SU-DHL-6 (cell line): ENCODE data around the gene MBP.

Experiments
- CTCF ChIP-seq: fragments of 200-600 bp; sonication (generic); IDR thresholded peaks from one replicate; pipeline ENCODE4 v1.5.1; 2017; ENCODE audit warnings: antibody characterized with exemption, mild to moderate bottlenecking, low read length, moderate library complexity; ENCODE audit not compliant: insufficient read depth, poor library complexity, severe bottlenecking
- EZH2phosphoT487 ChIP-seq: fragments of 200-600 bp; sonication (generic), shearing (Covaris generic); conservative IDR thresholded peaks from 2 replicates; pipeline ENCODE4 v1.6.1; 2018; ENCODE audit warnings: mild to moderate bottlenecking, antibody characterized with exemption, low read length, moderate library complexity, mixed read lengths

GRCh38 chr18:76943542-76944339, 188.8 kb downstream of the MBP start:
- TF ChIP-seq CTCF, result no peak
- TF ChIP-seq EZH2phosphoT487, result no peak
